Fibroblast of mammary gland (primary cell): ENCODE data around the gene CHAF1A.

Source experiments
- DNase-seq: peaks from one replicate; pipeline ENCODE4 v3.0.0-alpha.2; 2010; ENCODE audit warnings: low read depth
- H3K4me3 ChIP-seq: 2 replicates; pipeline ENCODE4 v1.5.1; 2011; ENCODE audit warnings: low read depth, mild to moderate bottlenecking, low read length, moderate library complexity; ENCODE audit not compliant: control insufficient read depth
- TF ChIP-seq, protein P1 (sequence below): conservative IDR thresholded peaks from 2 replicates; pipeline ENCODE4 v1.5.1; 2011; ENCODE audit warnings: low read depth, low read length, inconsistent platforms; ENCODE audit not compliant: control insufficient read depth, insufficient read depth

Gene CHAF1A

DNA sequence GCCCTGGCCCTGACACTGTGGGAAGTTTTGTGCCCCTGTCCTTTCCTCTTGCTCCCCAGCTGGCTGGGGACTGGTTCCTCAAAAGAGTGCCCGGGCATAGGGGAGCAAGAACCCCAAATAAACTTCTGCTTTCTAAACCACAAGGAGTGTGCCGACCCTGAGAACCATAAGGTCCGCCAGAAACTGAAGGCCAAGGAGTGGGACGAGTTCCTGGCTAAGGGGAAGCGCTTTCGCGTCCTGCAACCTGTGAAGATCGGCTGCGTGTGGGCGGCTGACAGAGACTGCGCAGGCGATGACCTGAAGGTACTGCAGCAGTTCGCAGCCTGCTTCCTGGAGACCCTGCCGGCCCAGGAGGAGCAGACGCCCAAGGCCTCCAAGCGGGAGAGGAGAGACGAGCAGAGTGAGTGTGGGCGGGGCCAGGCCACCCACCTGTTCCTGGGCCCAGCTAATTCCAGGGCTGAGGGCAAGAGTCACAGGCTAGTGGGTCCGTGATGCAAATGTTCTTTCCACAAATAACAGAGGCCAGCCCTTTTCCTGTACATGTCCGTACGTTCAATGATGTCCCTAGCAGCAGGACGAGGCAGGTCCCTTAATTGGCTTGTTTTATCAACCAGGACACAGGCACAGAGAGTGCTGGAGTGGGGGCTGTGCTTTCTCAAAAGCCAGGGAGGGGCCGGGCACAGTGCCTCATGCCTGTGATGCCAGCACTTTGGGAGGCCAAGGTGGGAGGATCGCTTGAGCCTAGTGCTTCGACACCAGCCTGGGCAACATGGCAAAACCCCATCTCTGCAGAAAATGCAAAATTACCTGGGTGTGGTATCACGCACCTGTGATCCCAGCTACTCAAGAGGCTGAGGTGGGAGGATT, 29.6 kb downstream of the CHAF1A start:
- no peak for DNase-seq
- TF ChIP-seq, protein P1, sequence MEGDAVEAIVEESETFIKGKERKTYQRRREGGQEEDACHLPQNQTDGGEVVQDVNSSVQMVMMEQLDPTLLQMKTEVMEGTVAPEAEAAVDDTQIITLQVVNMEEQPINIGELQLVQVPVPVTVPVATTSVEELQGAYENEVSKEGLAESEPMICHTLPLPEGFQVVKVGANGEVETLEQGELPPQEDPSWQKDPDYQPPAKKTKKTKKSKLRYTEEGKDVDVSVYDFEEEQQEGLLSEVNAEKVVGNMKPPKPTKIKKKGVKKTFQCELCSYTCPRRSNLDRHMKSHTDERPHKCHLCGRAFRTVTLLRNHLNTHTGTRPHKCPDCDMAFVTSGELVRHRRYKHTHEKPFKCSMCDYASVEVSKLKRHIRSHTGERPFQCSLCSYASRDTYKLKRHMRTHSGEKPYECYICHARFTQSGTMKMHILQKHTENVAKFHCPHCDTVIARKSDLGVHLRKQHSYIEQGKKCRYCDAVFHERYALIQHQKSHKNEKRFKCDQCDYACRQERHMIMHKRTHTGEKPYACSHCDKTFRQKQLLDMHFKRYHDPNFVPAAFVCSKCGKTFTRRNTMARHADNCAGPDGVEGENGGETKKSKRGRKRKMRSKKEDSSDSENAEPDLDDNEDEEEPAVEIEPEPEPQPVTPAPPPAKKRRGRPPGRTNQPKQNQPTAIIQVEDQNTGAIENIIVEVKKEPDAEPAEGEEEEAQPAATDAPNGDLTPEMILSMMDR: no peak
- H3K4me3 ChIP-seq: no peak overlapping the region

DNA sequence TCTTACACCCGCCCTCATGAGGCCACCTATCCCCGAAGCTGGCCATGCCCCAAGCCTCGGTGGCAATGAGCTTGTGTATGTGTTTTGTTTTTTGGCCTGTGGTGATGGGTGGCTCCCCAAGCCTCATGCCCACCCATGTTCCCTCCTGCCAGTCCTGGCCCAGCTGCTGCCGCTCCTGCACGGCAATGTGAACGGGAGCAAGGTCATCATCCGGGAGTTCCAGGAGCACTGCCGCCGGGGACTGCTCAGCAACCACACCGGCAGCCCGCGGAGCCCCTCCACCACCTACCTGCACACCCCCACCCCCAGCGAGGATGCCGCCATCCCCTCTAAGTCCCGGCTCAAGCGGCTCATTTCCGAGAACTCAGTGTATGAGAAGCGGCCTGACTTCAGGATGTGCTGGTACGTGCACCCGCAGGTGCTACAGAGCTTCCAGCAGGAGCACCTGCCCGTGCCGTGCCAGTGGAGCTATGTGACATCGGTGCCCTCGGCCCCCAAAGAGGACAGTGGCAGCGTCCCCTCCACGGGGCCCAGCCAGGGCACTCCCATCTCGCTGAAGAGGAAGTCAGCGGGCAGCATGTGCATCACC, 30.6 kb downstream of the CHAF1A start:
- no peak for DNase-seq
- TF ChIP-seq, protein P1: no peak
- H3K4me3 ChIP-seq: no peak overlapping the region

DNA sequence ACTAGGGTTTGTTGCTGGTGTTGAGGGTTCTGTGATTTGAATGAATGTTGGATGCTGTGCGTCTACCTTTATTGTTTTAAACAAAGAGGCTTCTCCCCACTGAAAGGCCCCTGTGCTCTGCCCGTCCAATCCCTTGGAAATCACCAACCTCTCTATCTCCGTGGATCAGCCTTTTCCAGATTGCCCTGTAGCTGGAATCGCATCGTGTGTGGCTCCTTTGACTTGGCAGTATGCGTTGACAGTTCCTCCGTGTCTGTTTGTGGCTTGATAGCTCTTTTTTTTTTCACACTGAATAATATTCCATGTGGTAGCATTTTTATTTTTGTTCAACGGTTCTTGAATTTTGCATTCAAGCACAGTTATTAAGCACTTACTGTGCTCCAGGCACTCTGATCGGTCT, 32.0 kb downstream of the CHAF1A start:
- DNase-seq: no peak
- TF ChIP-seq, protein P1: no peak
- H3K4me3 ChIP-seq: no peak overlapping the region

DNA sequence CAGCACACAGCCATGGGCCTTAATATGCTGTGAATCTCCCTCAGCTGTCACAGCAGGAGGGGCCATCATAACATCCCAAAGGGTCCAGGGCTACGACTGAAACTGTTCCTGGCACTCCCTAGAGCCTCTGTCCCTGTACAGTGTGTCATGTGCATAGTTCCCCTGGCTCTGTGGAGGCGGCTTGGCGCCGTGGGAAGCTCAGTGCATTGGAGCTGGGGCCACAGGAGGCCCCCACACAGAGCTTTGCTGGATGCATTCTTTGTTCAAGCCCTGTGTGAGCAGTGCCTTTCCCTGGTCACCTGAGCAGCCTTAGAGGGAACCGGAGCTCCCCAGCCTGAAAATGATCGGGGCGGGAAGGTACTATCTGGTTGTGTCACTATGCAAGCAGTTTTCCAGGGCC, 33.8 kb downstream of the CHAF1A start:
- H3K4me3 ChIP-seq: no peak overlapping the region
- DNase-seq: no peak
- TF ChIP-seq, protein P1: no peak

DNA sequence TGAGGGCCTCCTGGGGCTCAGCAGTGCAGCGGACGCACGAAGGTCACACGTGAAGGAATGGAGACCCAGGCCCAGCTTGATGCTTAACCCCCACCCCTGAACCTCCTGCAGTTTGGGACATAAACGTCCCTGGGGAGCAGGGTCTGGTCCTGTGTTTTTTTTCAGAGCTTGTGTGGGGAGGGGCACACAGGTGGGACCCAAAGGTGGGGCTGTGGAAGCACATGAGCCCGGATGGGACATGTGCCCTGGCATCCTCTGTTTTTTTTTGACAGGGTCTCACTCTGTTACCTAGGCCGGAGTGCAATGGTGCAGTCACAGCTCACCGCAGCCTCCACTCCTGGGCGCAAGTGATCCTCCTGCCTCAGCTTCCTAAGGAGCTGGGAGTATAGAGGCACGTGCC, 34.7 kb downstream of the CHAF1A start:
- TF ChIP-seq, protein P1: no peak
- no peak overlapping the region for H3K4me3 ChIP-seq
- no peak for DNase-seq

DNA sequence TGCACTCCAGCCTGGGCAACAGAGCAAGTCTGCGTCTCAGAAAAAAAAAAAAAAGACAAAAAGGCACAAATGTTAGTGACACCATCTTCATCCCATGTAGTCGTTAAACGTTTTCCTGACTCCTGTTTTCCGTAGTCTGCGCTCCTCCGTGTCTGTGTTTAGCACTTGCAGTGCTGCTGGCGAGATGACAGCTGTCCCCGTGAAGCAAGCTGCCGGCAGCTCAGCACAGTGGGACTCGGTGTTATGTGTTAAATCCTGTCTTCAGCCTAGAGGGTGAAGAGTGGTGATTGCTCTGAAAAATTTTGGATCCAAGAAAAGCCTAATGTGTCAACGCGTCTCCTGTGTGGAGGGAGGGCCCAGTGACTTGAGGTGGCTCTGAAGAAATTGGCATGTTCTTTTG, 36.8 kb downstream of the CHAF1A start:
- TF ChIP-seq, protein P1: no peak
- no peak for DNase-seq
- no peak overlapping the region for H3K4me3 ChIP-seq
